RPMI8226 (cell line): ENCODE results near the gene GRIA1.

Experiments
- DNase-seq: peaks from one replicate; pipeline ENCODE4 v3.0.0-alpha.2; 2015

GRIA1 gene

GRCh38 chr5:153552886-153553285 is 62.4 kb downstream of the GRIA1 start:
- DNase-seq = no peak

GRCh38 chr5:153555420-153556114 is 65.1 kb downstream of the GRIA1 start:
- DNase-seq = peak; percentile 3

- no peak for DNase-seq
Observed at GRCh38 chr5:153558957-153559356, 68.5 kb downstream of the GRIA1 start.

GRCh38 chr5:153559926-153560325 is 69.5 kb downstream of the GRIA1 start:
- no peak for DNase-seq

GRCh38 chr5:153562189-153562588 is 71.7 kb downstream of the GRIA1 start:
- no peak for DNase-seq

GRCh38 chr5:153565822-153566221 is 75.4 kb downstream of the GRIA1 start:
- DNase-seq = no peak

GRCh38 chr5:153569036-153569435 is 78.6 kb downstream of the GRIA1 start:
- no peak for DNase-seq

- DNase-seq = no peak
Observed at GRCh38 chr5:153571162-153571561, 80.7 kb downstream of the GRIA1 start.

- DNase-seq = no peak
Observed at GRCh38 chr5:153572411-153573145, 82.1 kb downstream of the GRIA1 start.

GRCh38 chr5:153573326-153574033 is 83.0 kb downstream of the GRIA1 start:
- DNase-seq = no peak

- no peak for DNase-seq
Observed at GRCh38 chr5:153584126-153584959, 93.9 kb downstream of the GRIA1 start.

- DNase-seq = no peak
Observed at GRCh38 chr5:153584960-153585359, 94.5 kb downstream of the GRIA1 start.

- no peak for DNase-seq
Observed at GRCh38 chr5:153585622-153586277, 95.3 kb downstream of the GRIA1 start.

- DNase-seq = no peak
Observed at GRCh38 chr5:153592081-153592480, 101.6 kb downstream of the GRIA1 start.

GRCh38 chr5:153594785-153595184 is 104.3 kb downstream of the GRIA1 start:
- DNase-seq = no peak

GRCh38 chr5:153598099-153598498 is 107.6 kb downstream of the GRIA1 start:
- no peak for DNase-seq

GRCh38 chr5:153601377-153601776 is 110.9 kb downstream of the GRIA1 start:
- no peak for DNase-seq

- no peak for DNase-seq
Observed at GRCh38 chr5:153605386-153605785, 114.9 kb downstream of the GRIA1 start.

GRCh38 chr5:153610009-153610408 is 119.5 kb downstream of the GRIA1 start:
- no peak for DNase-seq

GRCh38 chr5:153610811-153611210 is 120.3 kb downstream of the GRIA1 start:
- no peak for DNase-seq

GRCh38 chr5:153613144-153613543 is 122.7 kb downstream of the GRIA1 start:
- no peak for DNase-seq

- no peak for DNase-seq
Observed at GRCh38 chr5:153613672-153614071, 123.2 kb downstream of the GRIA1 start.
